ENCODE data around the gene TNS1.

DNA sequence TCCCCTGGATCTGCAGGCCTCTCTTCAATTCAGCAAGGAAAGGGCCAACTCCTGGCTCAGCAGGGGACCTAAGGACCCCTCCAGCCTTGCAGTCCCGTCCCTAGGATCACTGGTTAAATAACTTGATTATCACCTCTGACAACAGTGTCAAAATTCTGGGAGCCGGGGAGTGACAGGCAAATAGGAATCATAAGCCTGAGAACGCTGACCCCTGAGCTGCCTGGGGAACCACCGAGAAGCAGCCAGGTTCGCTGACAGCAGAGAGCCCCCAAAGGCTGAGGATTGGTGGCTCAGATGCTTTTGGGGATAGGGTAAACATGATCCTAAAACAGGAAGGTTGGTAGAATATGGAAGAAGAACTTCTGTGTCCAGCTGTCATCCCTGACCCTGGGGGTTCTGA lies 17.5 kb upstream of the TNS1 start:
- TF ChIP-seq, protein P1, sequence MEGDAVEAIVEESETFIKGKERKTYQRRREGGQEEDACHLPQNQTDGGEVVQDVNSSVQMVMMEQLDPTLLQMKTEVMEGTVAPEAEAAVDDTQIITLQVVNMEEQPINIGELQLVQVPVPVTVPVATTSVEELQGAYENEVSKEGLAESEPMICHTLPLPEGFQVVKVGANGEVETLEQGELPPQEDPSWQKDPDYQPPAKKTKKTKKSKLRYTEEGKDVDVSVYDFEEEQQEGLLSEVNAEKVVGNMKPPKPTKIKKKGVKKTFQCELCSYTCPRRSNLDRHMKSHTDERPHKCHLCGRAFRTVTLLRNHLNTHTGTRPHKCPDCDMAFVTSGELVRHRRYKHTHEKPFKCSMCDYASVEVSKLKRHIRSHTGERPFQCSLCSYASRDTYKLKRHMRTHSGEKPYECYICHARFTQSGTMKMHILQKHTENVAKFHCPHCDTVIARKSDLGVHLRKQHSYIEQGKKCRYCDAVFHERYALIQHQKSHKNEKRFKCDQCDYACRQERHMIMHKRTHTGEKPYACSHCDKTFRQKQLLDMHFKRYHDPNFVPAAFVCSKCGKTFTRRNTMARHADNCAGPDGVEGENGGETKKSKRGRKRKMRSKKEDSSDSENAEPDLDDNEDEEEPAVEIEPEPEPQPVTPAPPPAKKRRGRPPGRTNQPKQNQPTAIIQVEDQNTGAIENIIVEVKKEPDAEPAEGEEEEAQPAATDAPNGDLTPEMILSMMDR (IDR thresholded peaks at IDR 0.05): no peak
- TF ChIP-seq POLR2A (IDR thresholded peaks at IDR 0.05): no peak

Measured in Peyer's patch (tissue), 4 donors.